OCI-LY3 (cell line): ENCODE data around the gene AHDC1.

Experiments
- H2AFZ ChIP-seq: fragments of 200-600, 300-600 bp; shearing (Covaris generic); 2 replicates; pipeline ENCODE4 v1.6.0; 2014; ENCODE audit warnings: antibody characterized with exemption, low read depth, low read length
- H3K27ac ChIP-seq: fragments of 200-600, 300-600 bp; sonication (generic); 2 replicates; pipeline ENCODE4 v1.5.1; 2014; ENCODE audit warnings: mild to moderate bottlenecking, low read length, moderate library complexity, mixed read lengths
- H3K27me3 ChIP-seq: fragments of 200-600, 300-600 bp; sonication (generic); 2 replicates; pipeline ENCODE4 v1.6.1; 2014; ENCODE audit warnings: low read depth, low read length, mixed read lengths
- H3K36me3 ChIP-seq: fragments of 200-600, 300-600 bp; sonication (generic); replicated peaks from 2 replicates; pipeline ENCODE3; 2014; ENCODE audit warnings: low read depth, low read length, mixed read lengths
- H3K4me1 ChIP-seq: fragments of 300-600, 200-600 bp; sonication (generic); 2 replicates; pipeline ENCODE4 v1.6.1; 2014; ENCODE audit warnings: low read length, mixed read lengths
- H3K4me2 ChIP-seq: fragments of 200-600, 300-600 bp; sonication (generic); 2 replicates; pipeline ENCODE4 v1.6.1; 2014; ENCODE audit warnings: low read length, mixed read lengths
- H3K4me3 ChIP-seq: fragments of 300-600, 200-600 bp; sonication (generic); 2 replicates; pipeline ENCODE4 v1.5.1; 2014; ENCODE audit warnings: antibody characterized with exemption, mild to moderate bottlenecking, low read length, moderate library complexity
- H3K79me2 ChIP-seq: fragments of 300-600, 200-600 bp; shearing (Covaris generic); 2 replicates; pipeline ENCODE4 v1.6.1; 2014; ENCODE audit warnings: mild to moderate bottlenecking, low read length, mixed read lengths
- H3K9ac ChIP-seq: fragments of 300-600, 200-600 bp; shearing (Covaris generic); 2 replicates; pipeline ENCODE4 v1.6.0; 2014; ENCODE audit warnings: mild to moderate bottlenecking, low read length, moderate library complexity
- H3K9me3 ChIP-seq: fragments of 200-600, 300-600 bp; shearing (Covaris generic); 2 replicates; pipeline ENCODE4 v1.6.1; 2014; ENCODE audit warnings: low read length, mixed read lengths; ENCODE audit not compliant: insufficient read depth
- H4K20me1 ChIP-seq: fragments of 200-600, 300-600 bp; sonication (generic); 2 replicates; pipeline ENCODE4 v1.6.1; 2016; ENCODE audit warnings: low read length, mixed read lengths; ENCODE audit not compliant: insufficient read depth
- CTCF ChIP-seq: fragments of 200-600, 300-600 bp; sonication (generic); IDR thresholded peaks from 2 replicates; pipeline ENCODE4 v1.5.1; 2014; ENCODE audit warnings: antibody characterized with exemption, low read length, low read depth
- EZH2phosphoT487 ChIP-seq: fragments of 200-600 bp; shearing (Covaris generic); IDR thresholded peaks from 2 replicates; pipeline ENCODE4 v1.6.1; 2018; ENCODE audit warnings: antibody characterized with exemption, mixed run types, low read depth

AHDC1 gene

DNA sequence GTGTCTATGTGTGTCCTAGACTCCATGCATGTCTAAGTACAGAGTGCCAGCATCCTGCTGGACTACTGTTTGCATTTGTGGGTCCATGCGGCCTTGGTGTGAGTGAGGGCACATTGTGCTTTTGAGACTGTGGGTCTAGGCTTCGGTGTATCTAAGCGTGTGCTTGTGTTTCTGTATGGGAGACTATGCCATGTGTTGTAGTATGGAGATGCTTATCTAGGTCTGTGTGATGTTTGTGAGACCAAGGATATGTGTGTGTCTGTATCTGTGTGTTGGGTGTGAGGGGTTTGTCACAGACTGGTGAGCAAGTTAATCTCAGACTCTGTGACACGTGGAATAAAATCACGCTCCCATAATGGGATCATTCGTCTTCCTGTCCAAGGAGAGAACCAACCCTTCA lies 14.5 kb downstream of the AHDC1 start:
- Histone ChIP-seq H4K20me1 (no peaks in the 10 kb centered on the region), H3K36me3 (no peaks in the 10 kb centered on the region), H3K4me3 (no peak overlapping the region), H3K27ac (no peak overlapping the region), H2AFZ (no peak overlapping the region), H3K9ac (no peak overlapping the region), H3K9me3 (no peaks in the 10 kb centered on the region), H3K27me3 (no peaks in the 10 kb centered on the region), H3K4me1 (no peaks in the 10 kb centered on the region), H3K79me2 (no peaks in the 10 kb centered on the region), H3K4me2 (no peak overlapping the region)
- no peak for TF ChIP-seq EZH2phosphoT487
- no peak for TF ChIP-seq CTCF

DNA sequence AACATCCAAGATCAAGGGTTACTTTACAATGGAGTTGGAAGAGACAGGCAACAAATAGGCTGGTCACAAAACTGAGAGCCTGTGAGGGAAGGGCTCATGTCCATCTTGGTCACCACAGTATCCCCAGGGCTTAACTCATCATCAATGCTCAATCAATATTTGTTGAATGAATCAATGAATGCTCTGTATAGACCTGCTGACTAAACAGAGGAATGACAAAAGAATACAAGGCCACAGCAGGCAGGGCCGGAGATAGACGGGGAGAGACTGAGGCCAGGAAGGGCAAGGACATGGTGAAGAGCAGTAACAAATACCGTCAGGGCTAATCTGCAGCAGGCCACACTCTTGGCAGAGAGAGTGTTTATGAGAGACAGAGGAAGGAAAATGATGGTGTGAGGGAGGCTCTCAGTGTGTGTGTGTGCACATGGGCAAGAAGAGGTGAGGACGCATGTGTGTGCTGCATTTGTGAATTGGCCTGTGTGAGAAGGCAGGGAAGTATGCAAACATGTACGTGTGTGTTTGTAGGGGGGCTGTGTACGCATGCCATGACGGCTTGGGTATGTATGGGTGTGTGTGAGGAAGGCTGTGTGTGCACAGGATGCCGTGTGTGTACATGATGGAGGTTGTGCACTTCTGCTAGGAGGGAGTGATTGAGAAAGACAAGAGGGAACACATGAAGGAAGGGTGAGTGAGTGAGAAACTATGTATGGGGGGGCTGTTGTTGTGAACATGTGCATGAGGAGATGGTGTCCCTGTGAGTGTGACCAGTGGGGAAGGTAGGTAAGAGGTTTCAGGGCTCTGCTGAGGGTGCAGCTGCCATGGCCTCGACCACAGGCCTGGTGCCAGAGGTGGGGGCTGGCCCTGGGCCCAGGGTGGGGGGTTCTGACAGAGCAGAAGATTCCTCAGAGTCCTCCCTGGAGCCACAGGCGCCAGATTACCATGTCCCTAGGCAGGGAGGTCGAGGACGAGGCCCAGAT lies 15.4 kb downstream of the AHDC1 start:
- Histone ChIP-seq H4K20me1 (no peaks in the 10 kb centered on the region), H3K4me2 (no peak overlapping the region), H3K27me3 (no peaks in the 10 kb centered on the region), H3K9ac (no peak overlapping the region), H3K4me1 (no peaks in the 10 kb centered on the region), H3K79me2 (no peaks in the 10 kb centered on the region), H3K36me3 (no peaks in the 10 kb centered on the region), H3K4me3 (no peak overlapping the region), H3K9me3 (no peaks in the 10 kb centered on the region), H3K27ac (no peak overlapping the region), H2AFZ (no peak overlapping the region)
- TF ChIP-seq EZH2phosphoT487 (no peak), CTCF (no peak)

GRCh38 chr1:27585684-27586083 lies 18.3 kb downstream of the AHDC1 start:
- H3K79me2 ChIP-seq, result no peaks in the 10 kb centered on the region
- no peaks in the 10 kb centered on the region for H3K27me3 ChIP-seq
- no peak overlapping the region for H3K4me3 ChIP-seq
- no peak overlapping the region for H3K27ac ChIP-seq
- no peaks in the 10 kb centered on the region for H3K4me1 ChIP-seq
- H3K9me3 ChIP-seq, result no peaks in the 10 kb centered on the region
- no peaks in the 10 kb centered on the region for H4K20me1 ChIP-seq
- H2AFZ ChIP-seq, result no peak overlapping the region
- H3K9ac ChIP-seq, result no peak overlapping the region
- TF ChIP-seq CTCF (no peak), EZH2phosphoT487 (no peak)
- H3K4me2 ChIP-seq, result no peak overlapping the region
- no peaks in the 10 kb centered on the region for H3K36me3 ChIP-seq

DNA sequence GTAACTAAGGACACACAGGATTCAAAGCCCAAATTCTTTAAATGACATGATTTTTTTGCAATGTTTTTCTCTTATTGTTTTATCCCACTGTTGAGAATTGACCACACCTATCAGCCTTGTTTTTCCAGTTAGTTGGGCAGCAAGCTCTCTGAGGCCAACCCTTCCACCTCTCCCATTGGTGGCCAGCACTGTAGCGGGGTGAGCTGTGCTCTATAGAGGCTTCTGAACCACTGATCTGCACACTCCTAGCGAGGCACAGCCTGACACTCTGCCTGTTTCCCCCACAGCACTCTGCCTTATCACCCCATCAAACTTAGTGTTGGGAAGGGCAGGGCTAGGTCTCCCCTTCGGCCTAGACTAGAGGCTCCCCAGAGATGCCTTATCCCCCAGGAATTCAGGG lies 19.5 kb downstream of the AHDC1 start:
- no peaks in the 10 kb centered on the region for H3K36me3 ChIP-seq
- H3K4me1 ChIP-seq, result no peaks in the 10 kb centered on the region
- TF ChIP-seq EZH2phosphoT487 (no peak), CTCF (no peak)
- no peaks in the 10 kb centered on the region for H3K27me3 ChIP-seq
- H3K9ac ChIP-seq, result no peak overlapping the region
- no peak overlapping the region for H2AFZ ChIP-seq
- no peaks in the 10 kb centered on the region for H3K79me2 ChIP-seq
- H3K27ac ChIP-seq, result no peak overlapping the region
- no peak overlapping the region for H3K4me3 ChIP-seq
- no peak overlapping the region for H3K4me2 ChIP-seq
- H4K20me1 ChIP-seq, result no peaks in the 10 kb centered on the region
- H3K9me3 ChIP-seq, result no peaks in the 10 kb centered on the region
